Endothelial cell of umbilical vein (primary cell): ENCODE results near the gene IGFL4. TPM values are rescaled to one million over a fixed set of nuclear protein-coding genes. Genes with fewer than 3 reads are reported as not detected.

Source experiments
- Bru-seq: library from RNA; stranded (reverse); fragments of 400-500 nt; gene quantifications from one replicate; lab custom pipeline; 2021; lab: Mats Ljungman, UMichigan
- BruChase-seq, 2 experiments: library from RNA; stranded (reverse); fragments of 400-500 nt; gene quantifications; one replicate each; lab custom pipeline; 2021; lab: Mats Ljungman, UMichigan
- BruUV-seq: library from RNA; stranded (reverse); fragments of 400-500 nt; replicated peaks from 2 replicates; lab custom pipeline; 2021; lab: Mats Ljungman, UMichigan
- CTCF ChIA-PET: fragments of 300-600, 350-600 bp; sonication (Branson Sonifier 250); formaldehyde crosslinking; loops from one replicate; lab custom pipeline; 2021; ENCODE audit warnings: antibody characterized with exemption, inconsistent platforms; lab: Charles Lee
- POLR2A ChIA-PET: fragments of 300-600, 350-600 bp; sonication (Branson Sonifier 250); formaldehyde crosslinking; loops from one replicate; lab custom pipeline; 2021; ENCODE audit warnings: antibody characterized with exemption, inconsistent platforms; lab: Charles Lee
- DNase-seq: peaks from one replicate; pipeline ENCODE4 v3.0.0-alpha.2; 2011; ENCODE audit warnings: low read depth, low spot score
- FAIRE-seq: peaks from 2 replicates; lab custom pipeline; 2011; peaks lifted over from hg19 to GRCh38; lab: Jason Lieb, UNC
- H2AFZ ChIP-seq: 2 replicates; pipeline ENCODE4 v1.6.0; 2012; ENCODE audit warnings: low read depth, low read length, control low read depth, inconsistent platforms
- H3K27ac ChIP-seq: 2 replicates; pipeline ENCODE4 v1.5.1; 2011; ENCODE audit warnings: low read depth, mild to moderate bottlenecking, control low read depth, low read length, moderate library complexity; ENCODE audit not compliant: insufficient read depth
- H3K27me3 ChIP-seq, 2 experiments: 2 replicates each; pipeline versions ENCODE4 v1.6.0 to v1.6.1; 2011; ENCODE audit warnings: low read length in 2 of 2, mixed read lengths in 1 of 2; ENCODE audit not compliant: control insufficient read depth in 2 of 2, insufficient read depth in 2 of 2
- H3K36me3 ChIP-seq, 2 experiments: 2 replicates in 1 of 2; 3 replicates in 1 of 2; pipeline ENCODE4 v1.5.1; 2011; ENCODE audit warnings: low read length in 2 of 2, mild to moderate bottlenecking in 1 of 2, moderate library complexity in 1 of 2; ENCODE audit not compliant: control insufficient read depth in 2 of 2, insufficient read depth in 2 of 2; ENCODE audit errors: extremely low read depth in 1 of 2
- H3K4me1 ChIP-seq: 3 replicates; pipeline ENCODE4 v1.5.1; 2011; ENCODE audit warnings: mild to moderate bottlenecking, low read length; ENCODE audit not compliant: control insufficient read depth, insufficient read depth; ENCODE audit errors: extremely low read depth
- H3K4me2 ChIP-seq: 2 replicates; pipeline ENCODE4 v1.6.1; 2011; ENCODE audit warnings: low read length, control low read depth, mixed read lengths; ENCODE audit not compliant: insufficient read depth
- H3K4me3 ChIP-seq, 3 experiments: fragments of 200-600 bp in 1 of 3; sonication (generic), shearing (Covaris generic) in 1 of 3; replicated peaks in 1 of 3; 2 replicates each; pipeline ENCODE4 v1.5.1; 2011 to 2016; ENCODE audit warnings: control low read depth in 3 of 3, low read length in 3 of 3, mild to moderate bottlenecking in 2 of 3, inconsistent platforms in 1 of 3, low read depth in 1 of 3, moderate library complexity in 1 of 3; ENCODE audit not compliant: insufficient read depth in 1 of 3
- H3K79me2 ChIP-seq: 2 replicates; pipeline ENCODE4 v1.6.0; 2012; ENCODE audit warnings: low read length, inconsistent platforms; ENCODE audit not compliant: control insufficient read depth, insufficient read depth
- H3K9ac ChIP-seq: replicated peaks from 2 replicates; pipeline ENCODE3; 2011; ENCODE audit warnings: low read length, control low read depth; ENCODE audit not compliant: insufficient read depth; ENCODE audit errors: extremely low read depth
- H3K9me1 ChIP-seq: replicated peaks from 3 replicates; pipeline ENCODE4 v1.6.0; 2011; ENCODE audit warnings: mild to moderate bottlenecking, low read length; ENCODE audit not compliant: control insufficient read depth, insufficient read depth; ENCODE audit errors: extremely low read depth
- H3K9me3 ChIP-seq: replicated peaks from 2 replicates; pipeline ENCODE4 v1.5.1; 2012; ENCODE audit warnings: low read length, inconsistent platforms; ENCODE audit not compliant: control insufficient read depth, insufficient read depth
- H4K20me1 ChIP-seq: replicated peaks from 2 replicates; pipeline ENCODE3; 2011; ENCODE audit warnings: mild to moderate bottlenecking, low read length; ENCODE audit not compliant: control insufficient read depth, insufficient read depth; ENCODE audit errors: extremely low read depth
- EZH2 ChIP-seq: IDR thresholded peaks from 2 replicates; pipeline ENCODE4 v1.6.1; 2012; ENCODE audit warnings: borderline replicate concordance, low read depth, mild to moderate bottlenecking, moderate library complexity, low read length, inconsistent platforms; ENCODE audit not compliant: severe bottlenecking
- FOS ChIP-seq: IDR thresholded peaks from 2 replicates; pipeline ENCODE4 v1.6.1; 2011; ENCODE audit warnings: mild to moderate bottlenecking, low read length, moderate library complexity, borderline replicate concordance; ENCODE audit not compliant: insufficient read depth
- GATA2 ChIP-seq: IDR thresholded peaks from 2 replicates; pipeline ENCODE4 v1.7.0; 2011; ENCODE audit warnings: low read depth, mild to moderate bottlenecking, moderate library complexity, mixed read lengths, low read length; ENCODE audit not compliant: insufficient read length, insufficient read depth
- JUN ChIP-seq: IDR thresholded peaks from 2 replicates; pipeline ENCODE4 v1.6.1; 2011; ENCODE audit warnings: borderline replicate concordance, low read depth; ENCODE audit not compliant: insufficient read length, insufficient read depth
- MYC ChIP-seq: IDR thresholded peaks from one replicate; pipeline ENCODE4 v1.6.1; 2011; ENCODE audit warnings: mild to moderate bottlenecking, low read depth, low read length
- POLR2A ChIP-seq: IDR thresholded peaks from 2 replicates; pipeline ENCODE4 v1.6.1; 2012; ENCODE audit warnings: low read depth, mild to moderate bottlenecking, control low read depth, low read length
- POLR2AphosphoS5 ChIP-seq: IDR thresholded peaks from 2 replicates; pipeline ENCODE4 v1.6.1; 2012; ENCODE audit warnings: low read depth, mild to moderate bottlenecking, control low read depth, low read length, moderate library complexity; ENCODE audit not compliant: insufficient read depth
- dilution Hi-C: fragments of 300-500 bp; cut with MboI; formaldehyde crosslinking; loops from one replicate; pipeline ENCODE4 v1.15.0; 2019; ENCODE audit warnings: low sequenced_read_pairs; ENCODE audit not compliant: extremely low pct_ligation_motif_present
- intact Hi-C: fragments of 100-400 bp; cut with micrococcal nuclease; formaldehyde crosslinking; loops from one replicate; pipeline ENCODE4 v1.10.0; 2022
- long read RNA-seq: library from polyadenylated mRNA; stranded (forward); transcript quantifications from one replicate; pipeline ENCODE4 v2.0.0, GENCODE V29; 2021
- polyA minus RNA-seq, 3 experiments: library from RNA; depleted of rRNA, polyadenylated mRNA; stranded (reverse); fragments of >200 nt; gene quantifications; 1 replicate in 1 of 3; 2 replicates in 2 of 3; pipeline ENCODE4 v1.2.3, GENCODE V29; 2011
- polyA plus RNA-seq, 4 experiments: library from polyadenylated mRNA; depleted of rRNA in 3 of 4; stranded (reverse) in 3 of 4; unstranded in 1 of 4; fragments of >200 nt; gene quantifications; 2 replicates each; pipeline versions ENCODE4 v1.2.1 to v1.2.3, GENCODE V29; 2011 to 2012; ENCODE audit warnings: missing spikeins in 1 of 4
- total RNA-seq: library from RNA; stranded (reverse); gene quantifications from 2 replicates; pipeline ENCODE4 v1.2.3, GENCODE V29; 2021
- TF ChIP-seq, protein P1 (sequence below): IDR thresholded peaks from 2 replicates; pipeline ENCODE4 v1.6.1; 2011; ENCODE audit not compliant: insufficient read depth, insufficient read length
- TF ChIP-seq, protein P2 (sequence below), 2 donors: IDR thresholded peaks; 1 replicate in 1 of 2; 2 replicates in 1 of 2; pipeline ENCODE4 v1.5.1; 2011; ENCODE audit warnings: low read length in 2 of 2, mild to moderate bottlenecking in 2 of 2, moderate library complexity in 2 of 2, control low read depth in 1 of 2, inconsistent platforms in 1 of 2, low read depth in 1 of 2; ENCODE audit not compliant: insufficient read depth in 1 of 2; ENCODE audit errors: extremely low read depth in 1 of 2

The IGFL4 gene
- not detected in 2 replicates for total RNA-seq
- not detected in 2 replicates for polyA plus RNA-seq
- polyA plus RNA-seq (2011; cell fraction: cytosol; rRNA removed): not detected in 2 replicates
- polyA plus RNA-seq (2011; cell fraction: nucleus; rRNA removed): not detected in 2 replicates
- not detected in 2 replicates for polyA plus RNA-seq (2012)
- polyA minus RNA-seq: not detected in 2 replicates
- not detected for polyA minus RNA-seq (2011; cell fraction: cytosol; rRNA and poly(A)+ RNA removed)
- polyA minus RNA-seq (2011; cell fraction: nucleus; rRNA and poly(A)+ RNA removed): not detected in 2 replicates
- percentile 5 among the genes with signal in this experiment for Bru-seq, nascent RNA
- BruChase-seq, experiment 1, labeled RNA remaining after a 6-hour chase: percentile 7 among the genes with signal in this experiment
- percentile 5 among the genes with signal in this experiment for BruChase-seq, experiment 2, labeled RNA remaining after a 2-hour chase
- long read RNA-seq: 0 reads

DNA sequence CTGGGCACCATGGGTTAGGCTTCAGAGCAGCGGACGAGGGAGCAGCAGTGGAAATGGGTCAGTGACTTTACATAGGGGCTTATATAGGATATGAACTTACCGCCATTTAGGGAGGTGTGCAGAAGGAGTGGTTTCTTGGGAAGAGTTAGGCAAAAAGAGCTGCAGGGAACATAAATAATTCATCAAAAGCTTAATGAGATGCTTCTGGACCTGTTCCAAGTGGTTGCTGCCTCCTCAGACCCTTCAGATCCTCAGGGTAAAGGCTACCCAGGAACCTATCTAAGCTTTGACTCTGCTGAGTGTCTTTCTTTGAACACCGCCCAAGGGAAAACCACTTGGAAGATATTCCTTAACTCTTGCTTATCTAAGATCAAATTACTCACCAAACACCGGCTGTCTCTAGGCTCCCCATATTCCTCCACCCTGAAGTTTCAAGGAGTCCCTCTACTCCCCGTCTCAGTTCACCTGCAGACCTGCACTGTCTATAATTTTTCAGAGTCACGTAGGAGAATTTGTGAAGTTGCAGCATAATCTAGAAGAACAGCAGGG, at the start of gene IGFL4:
IGFL4 (minus strand) TSS at position 51 of the 549 bp plus-strand sequence; CDS start at position 11, 40 bp downstream.
- ChIA-PET CTCF (interaction anchor here (0.6 to 3.1 kb wide), 5 partner anchors 9 to 573 kb away, joined by 3 to 26 read pairs (median 3); partner anchors contain the start of gene FOSB), POLR2A (no interaction called here)
- FAIRE-seq (no peak), DNase-seq (no peak)
- Histone ChIP-seq H3K4me1 (no peaks in the 10 kb centered on the region), H2AFZ (no peak within 1 kb of the TSS), H3K9me3 (no peaks in the 10 kb centered on the region), H3K27me3 (peaks cover 7 to 9% of the 10 kb centered on the region in 2 experiments), H3K27ac (no peak within 1 kb of the TSS), H3K9ac (no peak within 1 kb of the TSS), H3K9me1 (no peaks in the 10 kb centered on the region), H3K36me3 (no peaks in the 10 kb centered on the region), H3K4me3 (no peak within 1 kb of the TSS), H4K20me1 (no peaks in the 10 kb centered on the region), H3K79me2 (no peaks in the 10 kb centered on the region), H3K4me2 (no peak within 1 kb of the TSS)
- dilution Hi-C loops (no loop called here), intact Hi-C loops (no loop called here)
- BruUV-seq: no TSS peak
- TF ChIP-seq FOS (no peak), MYC (no peak), JUN (no peak), GATA2 (peak; percentile 26), POLR2AphosphoS5 (no peak)

DNA sequence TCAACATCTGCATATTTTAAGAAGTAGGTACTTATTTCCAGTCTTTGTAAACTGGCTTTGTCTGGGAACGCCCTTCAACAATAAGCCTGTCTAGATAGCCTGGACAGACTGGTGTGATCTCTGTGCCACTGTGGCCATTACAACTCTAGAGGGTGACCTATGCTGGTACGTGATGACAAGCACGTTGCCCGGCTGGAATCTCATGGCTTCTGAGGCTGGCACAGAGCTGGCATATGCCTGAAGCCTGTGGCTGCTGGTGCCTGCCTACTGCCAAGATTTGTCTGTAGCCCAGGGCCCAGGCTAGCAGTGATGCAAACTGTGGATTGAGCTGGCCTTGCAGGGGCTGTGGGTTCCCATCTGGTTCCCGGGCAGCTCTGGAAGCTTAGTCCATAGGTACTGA, 49.6 kb upstream of the IGFL4 start:
- Histone ChIP-seq H3K27ac (no peak overlapping the region), H3K9me3 (no peaks in the 10 kb centered on the region), H4K20me1 (no peaks in the 10 kb centered on the region), H2AFZ (no peak overlapping the region), H3K9ac (no peak overlapping the region), H3K79me2 (no peaks in the 10 kb centered on the region), H3K4me3 (no peak overlapping the region), H3K36me3 (no peaks in the 10 kb centered on the region), H3K9me1 (no peaks in the 10 kb centered on the region), H3K27me3 (peaks cover 22 to 55% of the 10 kb centered on the region in 2 experiments), H3K4me2 (no peak overlapping the region), H3K4me1 (no peaks in the 10 kb centered on the region)
- no peak for TF ChIP-seq MYC
- TF ChIP-seq, protein P1, sequence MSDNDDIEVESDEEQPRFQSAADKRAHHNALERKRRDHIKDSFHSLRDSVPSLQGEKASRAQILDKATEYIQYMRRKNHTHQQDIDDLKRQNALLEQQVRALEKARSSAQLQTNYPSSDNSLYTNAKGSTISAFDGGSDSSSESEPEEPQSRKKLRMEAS: no peak
- TF ChIP-seq EZH2: no peak
- TF ChIP-seq, protein P2, sequence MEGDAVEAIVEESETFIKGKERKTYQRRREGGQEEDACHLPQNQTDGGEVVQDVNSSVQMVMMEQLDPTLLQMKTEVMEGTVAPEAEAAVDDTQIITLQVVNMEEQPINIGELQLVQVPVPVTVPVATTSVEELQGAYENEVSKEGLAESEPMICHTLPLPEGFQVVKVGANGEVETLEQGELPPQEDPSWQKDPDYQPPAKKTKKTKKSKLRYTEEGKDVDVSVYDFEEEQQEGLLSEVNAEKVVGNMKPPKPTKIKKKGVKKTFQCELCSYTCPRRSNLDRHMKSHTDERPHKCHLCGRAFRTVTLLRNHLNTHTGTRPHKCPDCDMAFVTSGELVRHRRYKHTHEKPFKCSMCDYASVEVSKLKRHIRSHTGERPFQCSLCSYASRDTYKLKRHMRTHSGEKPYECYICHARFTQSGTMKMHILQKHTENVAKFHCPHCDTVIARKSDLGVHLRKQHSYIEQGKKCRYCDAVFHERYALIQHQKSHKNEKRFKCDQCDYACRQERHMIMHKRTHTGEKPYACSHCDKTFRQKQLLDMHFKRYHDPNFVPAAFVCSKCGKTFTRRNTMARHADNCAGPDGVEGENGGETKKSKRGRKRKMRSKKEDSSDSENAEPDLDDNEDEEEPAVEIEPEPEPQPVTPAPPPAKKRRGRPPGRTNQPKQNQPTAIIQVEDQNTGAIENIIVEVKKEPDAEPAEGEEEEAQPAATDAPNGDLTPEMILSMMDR (IDR thresholded peaks at IDR 0.05; ENCODE audit: extremely low read depth in 1 of 2, insufficient read depth in 1 of 2, low read depth in 1 of 2, low read length in 2 of 2): no peak
- TF ChIP-seq POLR2AphosphoS5: no peak
- no peak for TF ChIP-seq FOS
- no peak for TF ChIP-seq POLR2A
- TF ChIP-seq GATA2: no peak
- intact Hi-C loops: no loop called here
- FAIRE-seq: no peak
- BruUV-seq: no TSS peak
- dilution Hi-C loops: no loop called here
- ChIA-PET CTCF (interaction anchor here (1.0 to 2.7 kb wide), 4 partner anchors 12 to 426 kb away, joined by 3 to 9 read pairs (median 4); no protein-coding TSS in a partner anchor), POLR2A (no interaction called here)
- no peak for DNase-seq
